HG03196 (cell line): Measurements from ENCODE around the gene IST1.

Experiments
- ATAC-seq: cut with Tn5 transposase; IDR thresholded peaks from one replicate; pipeline ENCODE4 v1.9.1; 2021; ENCODE audit not compliant: unreplicated experiment

IST1 gene

DNA sequence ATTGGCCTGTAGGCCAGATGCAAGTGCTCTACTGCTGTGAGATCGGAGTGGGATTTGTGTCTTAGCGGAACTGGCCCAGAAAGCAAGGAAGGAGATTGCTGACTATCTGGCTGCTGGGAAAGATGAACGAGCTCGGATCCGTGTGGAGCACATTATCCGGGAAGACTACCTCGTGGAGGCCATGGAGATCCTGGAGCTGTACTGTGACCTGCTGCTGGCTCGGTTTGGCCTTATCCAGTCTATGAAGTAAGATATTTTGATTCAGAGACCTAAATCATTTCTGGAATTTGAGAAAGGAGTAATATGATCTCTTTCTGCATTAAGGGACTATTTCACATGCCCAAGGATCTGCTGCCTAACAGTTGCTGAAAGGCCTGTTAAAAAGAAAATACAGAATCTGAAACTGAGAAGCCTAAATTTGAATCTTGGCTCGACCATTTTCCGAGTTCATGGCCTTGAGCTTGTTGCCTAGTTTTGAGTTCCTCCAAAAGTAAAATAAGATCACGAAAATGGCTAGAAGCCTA lies 21.1 kb downstream of the IST1 start:
- ATAC-seq = no peak

- no peak for ATAC-seq
These were observed 22.6 kb downstream of the IST1 start for GRCh38 chr16:71917900-71918299.

DNA sequence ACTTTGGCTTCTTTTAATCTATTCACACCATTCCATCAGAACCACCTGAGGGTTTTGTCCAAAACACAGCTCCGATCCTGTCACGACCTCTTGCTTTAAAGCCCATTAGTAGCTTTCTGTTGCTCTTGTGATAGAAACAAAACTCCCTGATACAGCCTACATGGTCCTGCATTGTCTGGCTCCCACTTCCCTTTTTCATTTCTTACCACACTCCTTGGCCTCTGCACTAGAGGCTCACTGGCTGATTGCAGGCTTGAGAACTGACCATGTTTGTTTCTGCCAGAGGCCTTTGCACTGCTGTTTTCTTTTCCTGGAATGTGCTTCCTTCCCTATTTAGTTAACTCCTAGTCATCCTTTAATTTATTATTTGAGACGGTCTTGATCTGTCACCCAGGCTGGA lies 23.7 kb downstream of the IST1 start:
- ATAC-seq = peak; percentile 70

GRCh38 chr16:71920658-71921057 lies 25.3 kb downstream of the IST1 start:
- ATAC-seq = no peak

GRCh38 chr16:71923941-71924690 lies 28.8 kb downstream of the IST1 start:
- ATAC-seq = no peak

GRCh38 chr16:71924710-71925109 lies 29.4 kb downstream of the IST1 start:
- ATAC-seq = no peak

GRCh38 chr16:71927383-71927782 lies 32.1 kb downstream of the IST1 start:
- ATAC-seq = no peak

GRCh38 chr16:71927787-71928186 lies 32.5 kb downstream of the IST1 start:
- ATAC-seq = no peak

DNA sequence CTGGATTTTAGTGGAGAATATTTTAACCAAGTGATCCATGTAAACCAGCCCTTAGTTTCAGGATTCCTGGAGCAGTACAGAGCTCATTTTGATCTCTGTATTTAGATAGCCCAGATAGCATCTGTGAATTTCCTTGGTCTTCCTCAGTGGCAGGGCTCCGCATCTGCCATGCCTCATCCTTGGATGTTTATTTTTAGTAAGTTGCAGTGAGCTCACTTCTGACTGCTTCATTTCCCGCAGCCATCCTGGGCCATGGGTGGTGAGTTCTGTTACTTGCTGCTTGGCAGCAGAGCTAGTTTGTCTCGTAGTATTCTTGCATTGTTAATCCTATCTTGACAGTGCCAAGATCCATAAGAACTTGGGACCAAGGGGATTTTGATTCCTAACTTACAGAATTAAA lies 33.7 kb downstream of the IST1 start:
- no peak for ATAC-seq

GRCh38 chr16:71930013-71930563 lies 34.8 kb downstream of the IST1 start:
- no peak for ATAC-seq

DNA sequence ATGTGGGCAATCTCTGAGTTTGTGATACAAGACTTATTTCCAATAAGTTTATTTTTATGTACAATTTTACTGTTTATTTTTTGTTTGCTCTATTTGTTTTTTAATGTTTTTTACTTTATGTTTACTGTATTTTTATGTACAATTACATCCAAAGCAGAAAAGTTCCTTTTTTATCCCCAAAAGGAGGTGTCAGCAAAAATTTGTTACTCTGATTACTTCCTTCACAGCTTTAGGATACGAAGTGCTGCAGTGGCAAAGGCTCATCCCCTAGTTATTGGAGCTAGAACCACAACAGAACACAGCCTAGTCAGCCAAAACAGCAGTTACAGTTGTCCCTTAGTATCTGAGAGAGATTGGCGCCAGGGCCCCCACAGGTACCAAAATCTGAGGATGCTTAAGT lies 35.7 kb downstream of the IST1 start:
- ATAC-seq = no peak

- no peak for ATAC-seq
These were observed 36.3 kb downstream of the IST1 start for GRCh38 chr16:71931599-71931998.

- ATAC-seq = no peak
These were observed 37.7 kb downstream of the IST1 start for GRCh38 chr16:71933017-71933416.

DNA sequence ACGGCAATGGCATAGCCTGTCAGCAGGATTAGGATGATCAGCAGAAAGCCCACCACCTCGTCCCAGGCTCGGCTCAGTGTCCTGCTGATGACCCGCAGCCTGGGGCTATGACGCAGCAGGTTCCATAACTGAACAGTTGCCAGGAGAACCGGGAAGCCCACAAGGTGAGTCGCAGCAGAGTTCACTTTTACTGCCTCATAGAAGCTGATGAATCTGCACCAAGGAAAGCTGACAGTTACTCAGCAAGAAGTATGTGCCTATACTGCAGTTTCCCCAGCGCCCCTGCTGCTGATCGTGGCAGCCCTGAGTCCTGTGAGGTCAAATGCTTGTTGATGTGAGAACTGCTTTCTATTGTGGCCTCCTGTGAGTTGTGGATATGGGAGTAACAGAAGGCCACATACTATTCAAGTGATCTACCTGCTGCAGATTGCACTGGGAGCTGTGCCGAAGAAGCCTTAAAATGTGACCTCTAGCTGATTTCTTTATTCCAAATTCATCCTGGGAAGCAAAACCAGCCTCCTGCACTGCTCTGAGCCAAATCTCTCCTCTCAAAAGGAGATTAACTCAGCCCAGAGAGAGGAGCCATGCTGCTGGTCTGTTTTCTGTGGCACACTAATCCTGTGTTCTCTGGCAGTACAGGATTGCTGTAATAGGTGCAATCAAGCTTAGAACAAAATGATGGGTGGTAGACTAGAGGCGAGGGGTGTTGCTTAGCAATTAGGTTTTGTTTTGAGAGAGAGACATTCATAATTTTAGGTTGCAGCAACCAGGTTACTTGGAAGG lies 38.8 kb downstream of the IST1 start:
- no peak for ATAC-seq

DNA sequence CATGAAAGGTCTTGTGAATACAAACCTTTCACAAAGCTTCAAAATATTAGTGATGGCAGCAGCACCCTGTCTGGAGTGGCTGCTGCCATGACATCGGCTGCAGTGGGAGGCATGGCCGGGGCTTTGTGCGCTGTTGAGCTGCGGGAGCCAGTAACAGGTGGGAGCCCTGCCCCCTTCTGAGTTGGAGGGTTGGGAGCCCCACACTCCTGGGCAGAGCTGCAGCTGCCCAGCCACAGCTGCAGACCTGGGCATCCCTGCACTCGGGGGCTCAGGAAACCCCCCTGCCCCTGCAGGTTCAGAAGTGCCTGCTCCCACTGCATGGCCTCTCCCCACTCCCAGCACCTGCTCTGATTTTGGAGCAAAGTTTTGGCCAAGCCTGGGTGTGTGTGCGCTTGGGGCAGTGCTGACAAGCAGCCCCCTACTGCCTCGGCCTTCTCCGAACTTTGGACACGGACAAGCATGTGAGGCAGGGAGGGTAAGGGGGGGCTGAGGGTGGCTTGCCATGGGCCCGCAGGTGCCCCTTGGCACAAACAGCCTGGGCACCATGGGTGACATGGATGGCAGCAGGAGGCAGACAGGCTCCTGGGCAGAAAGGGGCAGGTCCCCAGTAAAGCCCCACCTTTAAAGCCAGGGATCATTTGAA lies 42.7 kb downstream of the IST1 start:
- ATAC-seq = no peak

DNA sequence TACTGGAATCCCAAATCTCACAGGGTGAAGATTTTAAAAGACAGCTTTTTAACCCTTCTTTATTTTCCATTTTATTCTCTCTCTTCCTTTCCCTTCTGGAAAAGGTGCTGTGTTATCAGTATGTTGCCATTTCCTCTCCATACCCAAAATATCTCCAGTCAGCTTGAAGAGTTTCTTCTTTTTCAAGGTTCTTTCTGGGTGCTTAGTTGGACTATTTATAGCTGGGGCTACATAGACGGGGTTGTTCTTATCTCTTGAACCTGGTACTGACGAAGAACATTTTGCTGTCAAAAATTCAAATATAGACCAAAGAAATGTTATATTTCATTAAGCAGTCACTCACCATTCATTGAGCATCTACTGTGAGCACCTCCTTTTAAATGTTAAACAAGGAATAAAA lies 48.6 kb downstream of the IST1 start:
- no peak for ATAC-seq

- no peak for ATAC-seq
These were observed 50.3 kb downstream of the IST1 start for GRCh38 chr16:71945616-71946015.

DNA sequence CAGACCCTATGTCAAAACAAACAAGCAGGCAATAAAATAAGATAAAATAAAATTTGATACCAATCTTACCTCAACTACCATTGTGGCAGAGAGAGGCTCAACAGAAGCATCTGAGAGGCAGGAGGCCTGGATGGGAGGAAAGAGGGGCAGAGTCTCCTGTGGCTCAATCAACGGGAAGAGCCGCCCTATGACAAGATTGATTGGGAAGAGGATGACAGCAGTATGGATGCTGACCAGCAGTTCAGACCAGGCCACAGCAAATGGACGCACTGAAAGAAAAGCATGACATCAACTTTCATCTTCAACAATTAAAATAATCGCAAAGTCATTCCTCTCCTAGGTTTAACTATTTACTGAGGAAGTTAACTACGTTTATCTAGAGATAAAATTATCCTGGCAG lies 57.5 kb downstream of the IST1 start:
- ATAC-seq = no peak

- ATAC-seq = no peak
These were observed 58.8 kb downstream of the IST1 start for GRCh38 chr16:71954180-71954579.

GRCh38 chr16:71954699-71955195 lies 59.4 kb downstream of the IST1 start:
- ATAC-seq = no peak

- no peak for ATAC-seq
These were observed 61.2 kb downstream of the IST1 start for GRCh38 chr16:71956486-71956885.
